GM04503 (cell line): ENCODE measurements around the gene SLC7A4.
"Not testable (repeated sequence)": the region's sequence is repeated elsewhere in the genome, so short reads cannot be mapped to it uniquely, and the experiment has no call there.

ENCODE experiments used
- DNase-seq: peaks from one replicate; pipeline ENCODE4 v3.0.0-alpha.2; 2012; ENCODE audit warnings: low read depth

SLC7A4 gene

DNA sequence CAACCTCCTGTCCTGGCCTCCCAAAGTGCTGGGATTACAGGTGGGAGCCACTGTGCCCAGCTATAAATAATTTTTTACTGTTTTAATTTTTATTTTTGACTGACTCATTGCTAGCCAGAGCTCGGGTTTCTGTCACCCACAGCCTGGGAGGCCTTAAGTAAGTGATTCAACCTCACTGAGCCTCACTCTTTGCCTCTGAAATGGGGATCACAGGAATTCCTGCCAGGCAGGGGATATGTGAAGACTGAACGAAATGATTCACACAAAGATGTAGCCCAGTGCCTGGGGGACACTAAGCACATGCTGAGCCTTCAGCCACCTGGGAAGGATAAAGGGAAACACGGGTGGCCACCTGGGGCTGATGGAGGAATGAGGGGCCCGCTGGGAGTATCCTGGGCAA, 9.6 kb upstream of the SLC7A4 start:
- no peak for DNase-seq

DNA sequence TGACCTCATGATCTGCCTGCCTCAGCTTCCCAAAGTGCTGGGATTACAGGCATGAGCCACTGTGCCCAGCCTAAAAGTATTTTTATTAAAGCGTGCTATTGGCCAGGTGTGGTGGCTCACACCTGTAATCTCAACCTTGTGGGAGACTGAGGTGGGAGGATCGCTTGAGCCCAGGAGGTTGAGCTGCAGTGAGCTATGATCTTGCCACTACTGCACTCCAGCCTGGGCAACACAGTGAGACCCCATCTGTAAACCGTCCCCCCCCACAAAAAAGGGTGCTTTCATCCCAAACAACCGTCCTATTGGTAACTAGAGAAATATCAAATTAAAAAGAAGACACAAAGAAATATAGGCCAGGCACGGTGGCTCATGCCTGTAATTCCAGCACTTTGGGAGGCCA, 6.8 kb upstream of the SLC7A4 start:
- DNase-seq, result not testable (repeated sequence)

DNA sequence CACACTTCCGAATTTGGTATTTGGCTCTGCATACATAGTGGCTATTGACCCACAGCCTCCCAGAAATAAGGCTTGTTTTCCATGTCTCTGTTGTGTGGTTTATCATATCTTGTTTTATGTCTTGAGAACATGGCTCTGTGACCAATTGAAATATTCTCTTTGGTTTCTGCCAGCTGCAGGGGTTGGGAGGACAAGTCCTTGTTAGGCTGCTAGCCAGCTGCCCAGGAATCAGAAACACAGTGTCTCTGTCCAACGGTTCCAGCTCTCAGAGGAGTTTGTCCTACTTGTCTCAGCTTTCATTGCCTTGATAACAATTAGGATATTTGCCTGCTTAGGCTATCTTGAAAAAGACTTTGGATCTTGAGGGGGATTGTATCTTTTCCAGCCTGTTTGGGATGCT, 6.0 kb upstream of the SLC7A4 start:
- DNase-seq, result no peak

DNA sequence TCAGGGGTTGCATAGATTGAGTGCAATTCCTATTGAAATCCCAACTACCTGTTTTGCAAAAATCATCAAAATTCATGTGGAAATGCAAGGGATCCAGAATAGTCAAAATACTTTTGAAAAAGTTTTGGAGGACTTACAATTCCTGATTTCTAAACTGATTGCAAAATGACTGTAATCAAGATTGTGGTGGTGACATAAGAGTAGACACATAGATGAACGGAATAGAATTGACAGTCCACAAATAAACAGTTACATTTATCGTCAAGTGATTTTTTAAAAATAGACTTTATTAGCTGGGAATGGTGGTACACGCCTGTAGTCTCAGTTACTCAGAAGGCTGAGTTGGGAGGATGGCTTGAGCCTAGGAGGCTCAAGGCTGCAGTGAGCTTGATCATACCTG, 2.6 kb upstream of the SLC7A4 start:
- no peak for DNase-seq

DNA sequence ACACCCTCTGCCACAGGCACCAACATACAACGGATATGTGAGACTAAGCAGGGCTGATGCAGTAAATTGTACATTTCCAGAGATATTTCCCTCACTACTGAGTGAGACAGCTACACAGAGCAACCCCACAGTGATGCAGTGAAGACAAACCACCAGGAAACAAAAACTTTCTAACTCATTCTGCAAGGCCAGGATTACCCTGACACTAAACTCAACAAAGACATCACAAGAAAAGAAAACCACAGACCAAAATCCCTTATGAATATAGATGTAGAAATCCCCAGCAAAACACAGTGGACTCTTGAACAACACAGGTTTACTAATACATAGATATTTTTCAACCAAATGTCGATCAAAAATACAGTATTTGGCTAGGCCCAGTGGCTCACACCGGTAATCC, 1.5 kb upstream of the SLC7A4 start:
- no peak for DNase-seq

DNA sequence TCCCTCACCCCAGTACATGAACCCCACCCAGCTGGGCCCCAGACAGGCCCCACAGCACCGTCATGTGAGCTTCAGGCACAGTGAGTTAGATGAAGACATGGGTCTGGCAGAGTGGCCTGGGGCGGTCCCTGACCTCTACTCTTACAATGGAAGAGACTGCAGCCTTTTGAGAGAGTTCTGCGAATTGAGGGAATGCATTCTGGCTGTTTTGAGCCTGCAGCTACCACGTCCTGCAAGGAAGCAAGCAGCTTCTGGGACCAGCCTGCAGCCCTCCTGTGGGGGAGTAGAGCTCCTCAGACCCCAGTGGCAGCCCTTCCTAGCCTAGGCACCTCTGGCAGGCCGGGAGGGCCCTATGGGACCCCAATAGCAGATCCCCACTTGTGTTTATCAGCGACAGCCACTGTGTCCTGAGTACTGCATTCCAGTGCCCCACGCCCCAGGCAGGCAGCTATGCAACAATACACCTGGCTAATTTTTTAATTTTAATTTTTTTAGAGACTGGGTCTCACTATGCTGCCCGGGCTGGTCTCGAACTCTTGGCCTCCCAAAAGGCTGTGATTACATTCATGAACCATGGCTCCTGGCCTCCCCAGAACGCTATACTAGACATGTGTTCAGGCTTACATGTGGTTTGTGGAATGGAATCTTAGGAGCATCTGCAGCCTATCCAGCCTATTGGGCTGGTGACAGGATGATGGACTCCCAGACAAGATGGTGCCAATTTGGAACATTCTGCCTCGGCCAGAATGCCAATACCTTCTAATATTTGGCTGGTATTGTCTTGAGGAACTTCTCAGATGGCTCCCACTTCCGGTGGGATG, 717 bp upstream of the SLC7A4 start:
- no peak for DNase-seq

DNA sequence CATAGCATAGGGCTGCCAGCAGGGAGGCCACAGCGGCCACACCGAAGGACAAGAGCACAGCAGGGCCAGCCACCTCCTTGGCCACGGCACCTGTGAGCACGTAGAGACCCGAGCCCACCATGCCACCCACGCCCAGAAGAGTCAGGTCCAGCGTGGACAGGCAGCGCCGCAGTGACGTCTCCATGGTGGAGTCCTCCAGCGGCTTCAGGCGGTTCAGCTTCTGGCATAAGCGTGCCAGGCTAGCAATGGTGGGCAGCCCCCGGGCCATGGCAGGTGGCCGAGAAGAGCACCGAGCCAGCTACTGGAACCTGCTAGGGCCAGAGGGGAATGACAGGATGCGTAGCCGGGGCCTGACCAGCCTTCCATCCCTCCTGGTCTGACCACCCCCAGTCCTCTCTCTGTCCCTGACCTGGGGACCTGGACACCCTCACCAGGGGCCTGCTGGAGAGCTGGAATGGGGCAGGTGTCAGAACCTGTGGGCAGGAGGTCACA, 770 bp downstream of the SLC7A4 start:
- DNase-seq, result no peak

DNA sequence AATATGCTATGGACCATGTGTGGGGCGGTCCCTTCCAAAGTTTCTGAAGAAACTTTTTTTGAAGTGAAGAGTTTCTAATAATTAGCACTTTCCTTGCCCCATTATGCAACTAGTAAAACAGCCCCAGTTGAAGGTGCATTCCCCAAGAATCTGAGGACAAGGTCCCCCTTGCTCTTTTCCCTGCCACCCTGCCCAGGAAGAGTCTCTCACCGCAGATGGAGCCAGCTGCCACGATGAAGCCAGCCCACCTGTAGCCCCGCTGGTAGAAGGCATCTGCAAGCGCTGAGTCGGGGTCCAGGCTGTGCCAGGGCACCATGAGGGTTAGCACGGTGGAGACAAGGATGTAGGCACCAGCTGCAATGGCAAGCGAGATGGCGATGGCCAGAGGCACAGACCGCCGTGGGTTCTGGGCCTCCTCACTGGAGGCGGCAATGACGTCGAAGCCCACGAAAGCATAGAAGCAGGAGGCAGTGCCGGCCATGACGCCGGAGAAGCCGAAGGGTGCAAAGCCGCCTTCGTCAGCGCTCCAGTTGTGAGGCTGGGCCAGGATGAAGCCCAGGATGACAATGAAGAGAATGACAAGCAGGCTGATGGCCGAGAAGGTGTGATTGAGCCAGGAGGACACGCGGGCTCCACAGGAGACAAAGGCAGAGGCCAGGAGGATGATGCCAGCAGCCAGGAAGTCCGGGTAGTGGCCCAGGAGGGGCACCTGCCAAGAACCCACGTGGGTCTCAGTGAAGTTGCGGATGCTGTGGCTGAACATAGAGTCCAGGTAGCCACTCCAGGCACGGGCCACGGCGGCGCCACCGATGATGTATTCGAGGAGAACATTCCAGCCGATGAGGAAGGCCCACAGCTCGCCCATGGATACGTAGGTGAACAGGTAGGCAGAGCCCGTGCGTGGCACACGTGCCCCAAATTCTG, 1.5 kb downstream of the SLC7A4 start:
- DNase-seq, result no peak

DNA sequence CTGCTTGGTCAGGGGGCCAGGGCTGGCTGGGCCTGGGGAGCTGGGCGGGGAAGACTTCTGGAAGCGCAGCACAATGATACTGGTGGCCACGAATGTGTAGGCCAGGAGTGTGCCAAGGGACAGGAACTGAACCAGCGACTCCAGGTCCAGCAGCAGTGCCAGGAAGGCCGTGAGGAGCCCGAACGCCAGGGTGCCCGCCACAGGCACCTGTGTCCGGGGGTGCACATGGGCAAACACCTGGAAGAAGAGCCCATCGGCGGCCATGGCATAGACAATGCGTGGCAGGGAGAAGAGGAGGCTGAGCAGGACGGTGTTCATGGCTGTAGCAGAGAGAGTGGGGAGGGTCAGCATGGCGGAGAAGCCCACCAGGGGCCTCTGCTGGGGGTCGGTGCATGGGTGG, 2.3 kb downstream of the SLC7A4 start:
- DNase-seq, result no peak

DNA sequence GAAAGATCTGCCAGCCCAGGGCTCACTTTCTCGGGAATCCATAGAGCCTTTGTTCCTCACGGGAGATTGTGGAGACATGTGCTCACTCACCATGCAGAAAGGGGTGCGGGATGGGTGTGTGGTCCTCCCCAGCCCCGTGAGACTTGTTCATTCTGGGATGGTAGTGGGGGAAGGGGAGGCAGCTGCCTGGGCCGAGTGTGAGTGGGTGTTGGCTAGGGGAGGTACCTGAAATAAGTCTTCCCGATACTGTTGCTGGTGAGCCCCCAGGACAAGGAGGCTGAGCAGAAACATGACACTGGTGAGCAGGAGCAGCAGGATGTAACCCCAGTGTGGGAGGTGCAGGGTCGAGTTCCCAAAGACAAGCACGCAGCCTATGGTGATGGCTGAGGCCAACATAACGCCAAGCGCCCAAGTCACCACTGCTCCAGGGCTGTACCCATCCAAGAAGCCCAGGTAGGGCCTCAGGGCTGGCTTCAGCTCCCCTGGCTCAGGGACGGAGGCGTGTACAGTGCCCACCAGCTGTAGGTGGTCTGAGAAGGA, 2.8 kb downstream of the SLC7A4 start:
- no peak for DNase-seq

DNA sequence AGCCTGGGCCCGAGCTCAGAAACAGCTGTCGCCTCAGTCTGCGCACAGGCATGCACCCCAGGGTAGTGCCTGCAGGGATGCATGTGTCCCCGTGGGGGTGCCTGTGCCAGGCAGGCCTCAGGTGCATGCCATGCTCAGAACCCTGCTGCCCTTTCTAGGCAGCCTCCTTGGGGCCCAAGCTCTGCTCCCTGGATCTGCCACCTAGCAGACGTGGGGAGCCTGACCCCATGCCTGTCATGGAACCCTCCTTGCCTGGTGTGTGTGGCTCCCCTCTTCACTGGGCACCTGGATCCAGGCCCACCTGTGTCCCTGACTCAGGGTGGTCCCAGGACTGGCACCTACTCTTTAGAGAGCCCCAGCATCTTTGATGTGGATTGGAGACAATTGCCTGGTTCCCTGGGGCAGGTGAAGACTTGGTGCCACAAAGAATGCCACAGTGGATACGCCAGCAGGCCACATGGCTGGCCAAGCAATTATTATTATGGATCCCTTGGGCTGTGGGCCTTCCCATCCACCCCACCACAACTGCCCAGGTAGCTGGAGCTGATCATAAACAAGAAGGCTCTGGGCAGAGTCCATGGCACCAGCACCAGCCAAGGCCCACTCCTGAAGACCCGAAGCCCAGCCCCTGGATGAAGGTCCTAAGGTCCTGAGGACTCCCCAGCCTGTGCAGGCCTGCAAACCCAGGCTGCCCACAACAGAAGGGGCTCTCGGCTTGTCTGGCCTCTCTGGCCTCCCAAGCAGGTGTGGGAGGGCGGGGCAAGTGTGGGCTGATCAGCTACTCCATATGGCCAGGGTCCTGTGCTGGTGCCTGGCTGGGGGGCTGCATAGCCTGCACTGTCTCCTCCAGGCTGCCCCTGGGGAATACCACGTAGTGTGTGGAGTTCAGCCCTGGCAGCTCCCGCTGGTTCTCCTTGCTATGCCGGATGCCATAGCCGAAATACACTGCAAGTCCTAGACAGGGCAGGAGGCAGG, 3.8 kb downstream of the SLC7A4 start:
- DNase-seq, result no peak

DNA sequence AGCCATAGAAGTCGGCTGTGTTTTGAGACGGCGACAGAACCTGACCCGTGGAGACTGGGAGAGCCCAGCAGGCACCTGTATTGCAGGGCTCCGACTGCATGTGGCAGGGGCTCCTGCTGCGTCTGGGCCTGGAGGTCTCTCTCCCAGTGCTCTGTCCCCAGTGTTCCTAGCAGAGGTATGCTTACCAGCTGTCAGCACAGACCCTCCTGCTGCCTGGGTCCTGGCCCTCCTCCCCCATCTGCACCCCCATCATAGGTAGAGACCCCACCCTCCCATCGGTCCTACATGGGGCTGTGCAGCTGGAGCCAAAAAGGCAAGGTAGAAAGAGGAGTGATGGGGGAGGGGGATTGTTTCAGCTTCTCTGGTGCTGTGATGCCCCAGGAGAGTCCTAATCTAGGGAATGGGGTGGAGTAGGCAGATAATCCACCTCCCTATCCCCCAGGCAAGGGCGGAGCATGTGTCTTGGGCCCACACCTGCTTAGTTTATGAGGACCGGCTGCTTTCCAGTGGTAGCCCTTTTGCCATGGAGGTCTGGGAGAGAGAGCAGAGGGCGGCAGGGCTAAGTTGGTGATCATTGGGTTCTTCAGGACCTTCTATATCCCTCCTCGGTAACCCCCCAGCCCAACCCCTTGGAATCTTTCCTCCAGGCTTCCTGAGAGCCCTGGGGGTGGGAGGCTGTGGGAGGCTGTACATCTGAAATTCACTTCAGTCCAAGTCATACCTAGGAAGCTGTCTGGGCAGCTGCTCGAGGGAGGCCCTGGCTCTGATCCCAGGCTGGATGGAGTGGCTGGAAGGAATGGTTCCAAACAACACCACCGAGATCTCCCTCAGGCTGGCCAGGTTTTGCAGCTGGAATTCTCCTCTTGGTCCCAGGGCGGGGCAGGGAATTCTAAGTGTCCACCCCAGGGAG, 5.3 kb downstream of the SLC7A4 start:
- no peak for DNase-seq

DNA sequence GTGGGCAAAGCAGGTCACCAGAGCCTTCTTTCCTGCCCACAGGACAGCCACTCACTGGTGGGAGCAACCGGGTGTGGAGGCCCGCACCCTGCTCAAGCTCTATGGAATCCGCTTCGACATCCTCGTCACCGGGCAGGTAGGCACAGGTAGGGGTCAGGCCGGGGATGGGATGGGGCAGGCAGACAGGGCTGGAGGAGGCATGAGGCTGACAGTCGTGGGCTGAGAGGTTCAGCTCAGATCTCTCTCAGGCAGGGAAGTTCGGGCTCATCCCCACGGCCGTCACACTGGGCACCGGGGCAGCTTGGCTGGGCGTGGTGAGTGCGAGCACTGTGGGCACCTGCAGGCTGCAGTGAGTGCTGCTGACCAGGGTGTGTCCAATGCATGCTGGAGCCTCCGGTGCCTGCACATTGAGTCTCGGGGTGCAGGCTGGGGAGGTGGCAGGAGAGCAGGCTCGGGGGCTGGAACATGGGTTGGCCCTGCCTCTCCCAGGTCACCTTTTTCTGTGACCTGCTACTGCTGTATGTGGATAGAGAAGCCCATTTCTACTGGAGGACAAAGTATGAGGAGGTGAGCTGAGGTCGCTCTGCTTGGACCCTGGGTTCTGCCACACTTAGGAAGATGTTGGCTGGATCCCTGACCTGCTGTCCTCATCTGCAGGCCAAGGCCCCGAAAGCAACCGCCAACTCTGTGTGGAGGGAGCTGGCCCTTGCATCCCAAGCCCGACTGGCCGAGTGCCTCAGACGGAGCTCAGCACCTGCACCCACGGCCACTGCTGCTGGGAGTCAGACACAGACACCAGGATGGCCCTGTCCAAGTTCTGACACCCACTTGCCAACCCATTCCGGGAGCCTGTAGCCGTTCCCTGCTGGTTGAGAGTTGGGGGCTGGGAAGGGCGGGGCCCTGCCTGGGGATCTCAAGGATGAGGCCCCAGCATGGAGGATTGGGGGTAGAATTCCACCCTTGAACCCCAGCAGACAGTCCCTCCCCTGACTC, 6.3 kb downstream of the SLC7A4 start:
- no peak for DNase-seq

DNA sequence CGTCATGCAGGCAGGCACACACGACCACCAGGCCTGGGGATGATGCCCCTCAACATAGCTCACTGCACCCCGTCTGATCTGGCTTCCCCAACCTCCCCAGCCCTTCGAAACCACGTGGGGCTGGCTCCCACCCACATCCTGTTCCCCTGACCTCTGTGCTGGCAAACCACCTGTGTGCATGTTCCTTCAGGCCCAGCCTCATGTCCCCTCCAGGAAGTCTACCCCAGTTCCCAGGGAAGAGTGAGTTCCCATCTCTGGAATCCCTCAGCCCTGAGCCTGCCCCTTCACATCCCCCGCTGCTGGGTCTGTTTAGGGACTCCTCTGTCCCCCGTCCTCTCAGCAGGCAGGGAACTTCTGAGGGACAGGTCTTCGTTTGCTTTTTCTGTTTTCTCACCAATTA, 7.1 kb downstream of the SLC7A4 start:
- no peak for DNase-seq

DNA sequence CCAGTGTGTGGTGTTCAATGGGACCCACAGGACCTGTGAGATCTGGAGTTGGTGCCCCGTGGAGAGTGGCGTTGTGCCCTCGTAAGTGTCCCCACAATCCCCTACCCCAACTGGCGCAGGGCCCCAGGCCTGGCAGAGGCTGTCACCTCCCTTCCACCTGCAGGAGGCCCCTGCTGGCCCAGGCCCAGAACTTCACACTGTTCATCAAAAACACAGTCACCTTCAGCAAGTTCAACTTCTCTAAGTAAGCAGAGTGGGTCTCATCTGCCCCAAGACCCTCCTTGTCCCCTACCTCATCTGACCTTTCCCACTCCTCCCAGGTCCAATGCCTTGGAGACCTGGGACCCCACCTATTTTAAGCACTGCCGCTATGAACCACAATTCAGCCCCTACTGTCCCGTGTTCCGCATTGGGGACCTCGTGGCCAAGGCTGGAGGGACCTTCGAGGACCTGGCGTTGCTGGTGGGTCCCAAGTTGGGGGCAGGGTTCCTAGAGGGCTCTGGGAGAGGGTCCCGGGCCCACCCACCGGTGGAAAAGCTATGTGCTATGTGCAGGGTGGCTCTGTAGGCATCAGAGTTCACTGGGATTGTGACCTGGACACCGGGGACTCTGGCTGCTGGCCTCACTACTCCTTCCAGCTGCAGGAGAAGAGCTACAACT, 9.3 kb downstream of the SLC7A4 start:
- no peak for DNase-seq

DNA sequence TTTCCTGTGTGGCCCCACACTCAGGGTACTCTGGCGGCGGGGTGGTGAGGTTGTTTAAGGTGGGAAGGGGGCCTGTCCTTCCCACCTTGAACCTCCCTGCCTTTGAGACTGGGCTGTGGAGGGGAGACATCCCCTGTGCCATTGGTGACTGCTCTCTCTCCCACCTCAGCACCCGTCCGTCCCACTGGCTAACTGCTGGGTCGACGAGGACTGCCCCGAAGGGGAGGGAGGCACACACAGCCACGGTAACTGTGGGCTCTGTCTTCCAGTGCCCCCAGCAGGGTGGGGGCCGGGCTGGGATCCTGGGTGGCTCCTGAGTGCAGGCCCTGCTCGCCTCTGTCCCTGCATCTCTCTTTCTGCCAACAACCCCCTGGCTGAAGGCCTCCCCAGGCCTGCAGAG, 9.9 kb downstream of the SLC7A4 start:
- no peak for DNase-seq

DNA sequence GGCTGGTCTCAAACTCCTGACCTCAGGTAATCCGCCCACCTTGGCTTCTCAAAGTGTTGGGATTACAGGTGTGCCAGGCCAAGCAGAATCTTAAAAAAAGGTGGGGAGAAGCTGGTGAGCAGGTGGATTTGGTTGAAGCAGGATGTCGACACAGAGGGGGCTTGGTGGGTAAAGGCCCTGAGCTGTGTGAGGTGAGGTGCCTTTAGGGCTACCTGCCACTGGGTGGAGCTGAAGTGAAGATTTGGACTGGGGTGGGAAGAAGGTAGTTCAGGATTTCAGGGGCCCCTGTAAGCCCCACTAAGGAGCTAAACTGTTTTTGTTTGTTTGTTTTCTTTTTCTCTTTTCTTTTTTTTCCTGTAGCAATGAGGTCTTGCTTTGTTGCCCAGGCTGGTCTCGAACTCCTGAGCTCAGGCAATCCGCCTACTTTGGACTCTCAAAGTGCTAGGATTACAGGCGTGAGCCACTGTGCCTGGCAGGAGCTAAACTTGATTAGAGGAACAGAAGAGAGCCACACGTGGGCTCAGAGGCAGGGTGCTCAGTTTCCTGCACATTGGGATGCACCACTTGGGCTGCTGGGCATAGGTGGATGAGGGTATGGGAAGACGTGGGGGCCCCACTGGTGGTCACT, 11.4 kb downstream of the SLC7A4 start:
- DNase-seq, result no peak

DNA sequence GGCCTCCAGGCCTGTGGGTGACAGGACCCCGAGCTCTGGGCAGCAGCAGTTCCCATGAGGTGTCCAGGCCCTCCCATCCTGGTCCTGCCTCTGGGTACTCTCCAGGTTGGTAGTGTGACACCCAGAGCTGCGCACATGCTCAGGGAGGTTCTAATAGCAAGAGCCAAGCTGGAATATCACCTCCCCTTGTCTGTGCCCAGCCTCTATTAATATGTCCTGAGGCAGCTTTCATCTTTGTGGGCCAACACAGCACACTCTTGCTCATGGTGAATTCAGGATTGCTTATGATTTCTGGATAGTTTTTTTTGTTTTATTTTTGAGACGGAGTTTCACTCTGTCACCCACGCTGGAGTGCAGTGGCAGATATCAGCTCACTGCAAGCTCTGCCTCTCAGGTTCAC, 14.0 kb downstream of the SLC7A4 start:
- DNase-seq, result no peak
